ENCODE data around the gene IMPG2. TPM values are rescaled to one million over a fixed set of nuclear protein-coding genes. Genes with fewer than 3 reads are reported as not detected.

IMPG2 gene
- polyA plus RNA-seq, 1 experiment = 0.19 TPM

DNA sequence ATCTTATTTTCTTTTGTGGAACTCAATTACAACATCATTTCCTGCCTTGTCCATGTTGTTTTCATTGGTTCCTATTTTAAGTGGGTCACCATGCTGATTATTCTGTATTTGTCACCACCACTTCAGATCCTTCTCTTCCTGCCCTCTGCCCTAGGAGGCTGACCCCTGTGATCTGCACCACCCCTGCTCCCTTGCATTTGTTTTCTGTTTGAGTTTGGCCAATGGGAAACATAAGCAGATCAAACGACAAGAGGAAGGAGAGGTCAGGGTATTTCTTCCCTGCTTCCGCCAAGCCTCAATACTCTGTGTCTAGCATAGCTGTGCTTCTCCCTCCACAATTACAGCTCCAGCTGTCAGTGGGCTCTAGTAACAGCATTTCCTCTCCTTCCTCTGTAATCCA lies 71.6 kb downstream of the IMPG2 start:
- DNase-seq (ENCODE audit: low read depth, low spot score) = no peak
- ChIA-PET CTCF (no interaction called here), POLR2A (no interaction called here)
- H3K9me3 ChIP-seq (ENCODE audit: control insufficient read depth, insufficient read depth, low read length) = no peaks in the 10 kb centered on the region
- no peak overlapping the region for H3K4me3 ChIP-seq (ENCODE audit: low read depth, low read length)
- H3K27ac ChIP-seq (ENCODE audit: low read depth, low read length) = no peak overlapping the region
- TF ChIP-seq, protein P1, sequence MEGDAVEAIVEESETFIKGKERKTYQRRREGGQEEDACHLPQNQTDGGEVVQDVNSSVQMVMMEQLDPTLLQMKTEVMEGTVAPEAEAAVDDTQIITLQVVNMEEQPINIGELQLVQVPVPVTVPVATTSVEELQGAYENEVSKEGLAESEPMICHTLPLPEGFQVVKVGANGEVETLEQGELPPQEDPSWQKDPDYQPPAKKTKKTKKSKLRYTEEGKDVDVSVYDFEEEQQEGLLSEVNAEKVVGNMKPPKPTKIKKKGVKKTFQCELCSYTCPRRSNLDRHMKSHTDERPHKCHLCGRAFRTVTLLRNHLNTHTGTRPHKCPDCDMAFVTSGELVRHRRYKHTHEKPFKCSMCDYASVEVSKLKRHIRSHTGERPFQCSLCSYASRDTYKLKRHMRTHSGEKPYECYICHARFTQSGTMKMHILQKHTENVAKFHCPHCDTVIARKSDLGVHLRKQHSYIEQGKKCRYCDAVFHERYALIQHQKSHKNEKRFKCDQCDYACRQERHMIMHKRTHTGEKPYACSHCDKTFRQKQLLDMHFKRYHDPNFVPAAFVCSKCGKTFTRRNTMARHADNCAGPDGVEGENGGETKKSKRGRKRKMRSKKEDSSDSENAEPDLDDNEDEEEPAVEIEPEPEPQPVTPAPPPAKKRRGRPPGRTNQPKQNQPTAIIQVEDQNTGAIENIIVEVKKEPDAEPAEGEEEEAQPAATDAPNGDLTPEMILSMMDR (IDR thresholded peaks at IDR 0.05; ENCODE audit: low read depth, low read length) = no peak
- H3K27me3 ChIP-seq (ENCODE audit: control insufficient read depth, insufficient read depth, low read length) = no peaks in the 10 kb centered on the region

DNA sequence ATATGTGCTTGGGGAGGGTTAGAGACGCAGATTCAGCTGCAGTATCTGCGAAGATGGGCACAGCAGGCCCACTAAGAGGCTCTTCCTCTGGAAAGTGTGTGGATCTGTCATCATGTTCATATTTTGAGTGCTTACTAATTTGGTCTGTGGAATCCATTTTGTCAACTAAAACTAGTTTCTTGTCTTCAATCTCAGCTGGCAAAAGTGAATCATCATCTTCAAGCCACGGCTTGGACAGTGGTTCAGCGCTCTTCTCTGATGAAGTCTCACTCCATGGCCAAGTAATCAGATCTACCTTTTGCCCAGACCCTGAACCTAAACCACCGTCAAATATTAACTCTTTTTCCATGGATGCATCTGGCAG lies 76.2 kb downstream of the IMPG2 start:
- Histone ChIP-seq H3K4me3 (ENCODE audit: low read depth, low read length) (no peak overlapping the region), H3K27me3 (ENCODE audit: control insufficient read depth, insufficient read depth, low read length) (peaks cover 2% of the 10 kb centered on the region), H3K9me3 (ENCODE audit: control insufficient read depth, insufficient read depth, low read length) (no peaks in the 10 kb centered on the region), H3K27ac (ENCODE audit: low read depth, low read length) (no peak overlapping the region)
- CTCF ChIA-PET = no interaction called here
- TF ChIP-seq, protein P1 (IDR thresholded peaks at IDR 0.05; ENCODE audit: low read depth, low read length) = no peak
- POLR2A ChIA-PET = no interaction called here
- DNase-seq (ENCODE audit: low read depth, low spot score) = no peak

- CTCF ChIA-PET = no interaction called here
- DNase-seq (ENCODE audit: low read depth, low spot score) = no peak
- POLR2A ChIA-PET = no interaction called here
- Histone ChIP-seq H3K27ac (ENCODE audit: low read depth, low read length) (no peak overlapping the region), H3K27me3 (ENCODE audit: control insufficient read depth, insufficient read depth, low read length) (peaks cover 2% of the 10 kb centered on the region), H3K9me3 (ENCODE audit: control insufficient read depth, insufficient read depth, low read length) (no peaks in the 10 kb centered on the region), H3K4me3 (ENCODE audit: low read depth, low read length) (no peak overlapping the region)
- TF ChIP-seq, protein P1 (IDR thresholded peaks at IDR 0.05; ENCODE audit: low read depth, low read length) = no peak
Observed at GRCh38 chr3:101243285-101244211, 76.8 kb downstream of the IMPG2 start.

DNA sequence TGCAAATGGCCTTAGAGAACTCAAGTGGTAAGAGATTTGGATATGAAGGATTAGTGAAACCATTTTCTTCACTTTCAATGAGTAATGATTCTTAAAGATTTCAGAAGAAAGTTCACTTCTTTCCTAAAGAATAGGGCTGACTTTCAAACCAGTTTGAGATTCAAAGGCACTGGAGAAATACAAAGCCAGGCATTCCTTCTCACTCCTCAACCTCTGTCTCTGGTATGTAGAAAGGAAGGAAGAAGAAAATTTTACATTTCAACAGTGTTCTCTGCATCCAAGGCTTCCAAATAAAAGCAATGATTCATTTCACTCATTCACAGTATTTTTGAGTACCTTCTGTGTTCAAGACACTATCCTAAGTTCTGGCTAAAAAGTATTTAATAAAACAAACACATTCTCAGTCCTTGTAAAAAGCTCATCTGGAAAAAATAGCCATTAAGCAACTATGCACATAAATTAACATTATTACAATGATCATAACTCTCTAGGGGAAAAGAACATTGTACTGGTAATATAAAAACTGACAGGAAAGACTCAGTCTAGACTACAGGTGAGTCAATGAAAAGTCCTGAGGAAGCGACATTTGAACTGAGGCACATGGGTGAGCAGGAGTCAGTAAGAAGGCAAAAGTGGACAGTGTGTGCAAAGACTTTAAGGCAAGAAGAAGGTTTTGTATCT lies 79.5 kb downstream of the IMPG2 start:
- ChIA-PET CTCF (interaction anchor here (1.6 kb wide), 1 partner anchor 11 kb away, joined by 3 read pairs; no protein-coding TSS in a partner anchor), POLR2A (no interaction called here)
- peaks cover 2% of the 10 kb centered on the region for H3K27me3 ChIP-seq (ENCODE audit: control insufficient read depth, insufficient read depth, low read length)
- TF ChIP-seq, protein P1 (IDR thresholded peaks at IDR 0.05; ENCODE audit: low read depth, low read length) = no peak
- no peaks in the 10 kb centered on the region for H3K9me3 ChIP-seq (ENCODE audit: control insufficient read depth, insufficient read depth, low read length)
- no peak overlapping the region for H3K4me3 ChIP-seq (ENCODE audit: low read depth, low read length)
- no peak overlapping the region for H3K27ac ChIP-seq (ENCODE audit: low read depth, low read length)
- no peak for DNase-seq (ENCODE audit: low read depth, low spot score)

DNA sequence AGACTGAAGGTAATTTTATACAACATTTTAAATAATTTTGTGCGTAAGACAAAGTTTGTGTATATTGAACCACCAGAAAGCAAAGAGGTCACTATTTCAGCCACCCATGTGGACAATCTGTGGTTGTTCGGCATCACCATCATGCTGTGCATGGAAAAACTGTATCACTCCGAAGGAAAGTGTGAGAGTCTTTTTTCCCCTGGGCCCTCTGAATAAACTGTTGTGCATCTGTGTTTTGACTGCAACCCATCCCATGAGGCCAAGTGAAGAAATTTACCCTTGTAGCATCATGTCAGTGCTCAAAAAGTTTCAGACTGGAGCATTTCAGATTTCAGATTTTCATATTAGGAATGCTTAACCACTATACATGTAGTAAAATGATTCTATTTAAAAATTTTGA lies 85.3 kb downstream of the IMPG2 start:
- no peak for DNase-seq (ENCODE audit: low read depth, low spot score)
- POLR2A ChIA-PET = no interaction called here
- H3K4me3 ChIP-seq (ENCODE audit: low read depth, low read length) = no peak overlapping the region
- CTCF ChIA-PET = no interaction called here
- H3K27me3 ChIP-seq (ENCODE audit: control insufficient read depth, insufficient read depth, low read length) = no peaks in the 10 kb centered on the region
- no peaks in the 10 kb centered on the region for H3K9me3 ChIP-seq (ENCODE audit: control insufficient read depth, insufficient read depth, low read length)
- no peak overlapping the region for H3K27ac ChIP-seq (ENCODE audit: low read depth, low read length)
- TF ChIP-seq, protein P1 (IDR thresholded peaks at IDR 0.05; ENCODE audit: low read depth, low read length) = no peak
